A673 (cell line): Measurements from ENCODE around the gene ZNF397. TPM values are rescaled to one million over a fixed set of nuclear protein-coding genes. Genes with fewer than 3 reads are reported as not detected.
"Not testable (repeated sequence)": the region's sequence is repeated elsewhere in the genome, so short reads cannot be mapped to it uniquely, and the experiment has no call there.

Experiments used
- BruUV-seq: library from RNA; stranded (reverse); fragments of 400-500 nt; replicated peaks from 2 replicates; lab custom pipeline; 2021; lab: Mats Ljungman, UMichigan
- CTCF ChIA-PET: fragments of 300-600 bp; sonication (Branson Sonifier 250); formaldehyde crosslinking; loops from one replicate; lab custom pipeline; 2022; ENCODE audit warnings: antibody characterized with exemption; lab: Charles Lee
- POLR2A ChIA-PET: fragments of 300-600 bp; sonication (Branson Sonifier 250); formaldehyde crosslinking; loops from one replicate; lab custom pipeline; 2022; ENCODE audit warnings: antibody characterized with exemption; ENCODE audit not compliant: low non-redundant PET; lab: Charles Lee
- DNase-seq: peaks from one replicate; pipeline ENCODE4 v3.0.0-alpha.2; 2015; ENCODE audit warnings: low spot score
- H3K27ac ChIP-seq: fragments of 200-600 bp; sonication (generic); 2 replicates; pipeline ENCODE4 v1.5.1; 2016; ENCODE audit warnings: mixed run types, low read depth, mild to moderate bottlenecking, mixed read lengths, antibody characterized with exemption, low read length; ENCODE audit not compliant: poor library complexity, severe bottlenecking
- H3K27me3 ChIP-seq: fragments of 200-600 bp; sonication (generic); replicated peaks from 2 replicates; pipeline ENCODE4 v1.6.1; 2017; ENCODE audit warnings: mixed run types, low read depth, mild to moderate bottlenecking, mixed read lengths, antibody characterized with exemption, low read length; ENCODE audit not compliant: insufficient read depth, poor library complexity
- H3K36me3 ChIP-seq: fragments of 200-600 bp; sonication (generic); 2 replicates; pipeline ENCODE4 v1.6.1; 2016; ENCODE audit warnings: mixed run types, mild to moderate bottlenecking, mixed read lengths, antibody characterized with exemption, low read length; ENCODE audit not compliant: insufficient read depth, poor library complexity, severe bottlenecking
- H3K4me1 ChIP-seq: fragments of 200-600 bp; sonication (generic); 2 replicates; pipeline ENCODE4 v1.6.1; 2017; ENCODE audit warnings: mixed run types, mild to moderate bottlenecking, mixed read lengths, antibody characterized with exemption, low read length; ENCODE audit not compliant: insufficient read depth, poor library complexity, severe bottlenecking
- H3K4me3 ChIP-seq: fragments of 200-600 bp; sonication (generic); 2 replicates; pipeline ENCODE4 v1.5.1; 2016; ENCODE audit warnings: low read depth, mixed run types, mild to moderate bottlenecking, mixed read lengths, low read length; ENCODE audit not compliant: poor library complexity, severe bottlenecking
- H3K9me3 ChIP-seq: fragments of 200-600 bp; sonication (generic); 2 replicates; pipeline ENCODE4 v1.6.1; 2016; ENCODE audit warnings: mixed run types, low read depth, mild to moderate bottlenecking, mixed read lengths, antibody characterized with exemption, low read length; ENCODE audit not compliant: poor library complexity, severe bottlenecking
- CTCF ChIP-seq: fragments of 300-800, 200-600 bp; sonication (generic); conservative IDR thresholded peaks from 2 replicates; pipeline ENCODE4 v1.5.1; 2017; ENCODE audit warnings: low read depth, mild to moderate bottlenecking, antibody characterized with exemption, low read length, moderate library complexity, mixed read lengths
- EZH2 ChIP-seq: fragments of 200-600 bp; sonication (generic); IDR thresholded peaks from 2 replicates; pipeline ENCODE4 v1.6.1; 2017; ENCODE audit warnings: borderline replicate concordance, low read depth, mild to moderate bottlenecking, mixed read lengths, antibody characterized with exemption, low read length; ENCODE audit not compliant: poor library complexity, severe bottlenecking
- intact Hi-C: fragments of 100-400 bp; cut with micrococcal nuclease; formaldehyde crosslinking; loops from one replicate; pipeline ENCODE4 v1.10.0; 2022; ENCODE audit not compliant: unreplicated experiment
- total RNA-seq: library from RNA; stranded (reverse); gene quantifications from 2 replicates; pipeline ENCODE4 v1.2.3, GENCODE V29; 2021

The ZNF397 gene
- total RNA-seq, 1 experiment from 2014 or later: 34.5 TPM

GRCh38 chr18:35203067-35203466 lies 37.8 kb upstream of the ZNF397 start:
- TF ChIP-seq EZH2 (no peak), CTCF (no peak)
- Histone ChIP-seq H3K9me3 (peaks cover 4% of the 10 kb centered on the region), H3K4me1 (no peaks in the 10 kb centered on the region), H3K27me3 (no peaks in the 10 kb centered on the region), H3K4me3 (no peak overlapping the region), H3K27ac (no peak overlapping the region), H3K36me3 (no peaks in the 10 kb centered on the region)
- CTCF ChIA-PET: no interaction called here
- BruUV-seq: no TSS peak
- intact Hi-C loops: no loop called here
- POLR2A ChIA-PET: no interaction called here
- DNase-seq: no peak

- ChIA-PET CTCF (no interaction called here), POLR2A (no interaction called here)
- no peak for DNase-seq
- intact Hi-C loops: no loop called here
- BruUV-seq: no TSS peak
- Histone ChIP-seq H3K4me1 (no peaks in the 10 kb centered on the region), H3K9me3 (peaks cover 4% of the 10 kb centered on the region), H3K36me3 (no peaks in the 10 kb centered on the region), H3K27me3 (no peaks in the 10 kb centered on the region), H3K4me3 (no peak overlapping the region), H3K27ac (no peak overlapping the region)
- TF ChIP-seq CTCF: no peak
- no peak for TF ChIP-seq EZH2
These were observed 35.6 kb upstream of the ZNF397 start for GRCh38 chr18:35205199-35205712.

GRCh38 chr18:35205746-35206458 lies 34.9 kb upstream of the ZNF397 start:
- H3K27me3 ChIP-seq, BruUV-seq, POLR2A ChIA-PET, CTCF ChIA-PET, DNase-seq, H3K4me1 ChIP-seq, H3K27ac ChIP-seq, H3K4me3 ChIP-seq, H3K9me3 ChIP-seq, intact Hi-C loops, H3K36me3 ChIP-seq: not testable (repeated sequence)

GRCh38 chr18:35215026-35215425 lies 25.8 kb upstream of the ZNF397 start:
- no peak overlapping the region for H3K4me3 ChIP-seq
- H3K4me1 ChIP-seq: no peaks in the 10 kb centered on the region
- no peak for DNase-seq
- POLR2A ChIA-PET: no interaction called here
- CTCF ChIA-PET: no interaction called here
- no TSS peak for BruUV-seq
- no peak for TF ChIP-seq CTCF
- no peak for TF ChIP-seq EZH2
- H3K27ac ChIP-seq: no peak overlapping the region
- H3K36me3 ChIP-seq: no peaks in the 10 kb centered on the region
- H3K9me3 ChIP-seq: no peaks in the 10 kb centered on the region
- intact Hi-C loops: no loop called here
- no peaks in the 10 kb centered on the region for H3K27me3 ChIP-seq

GRCh38 chr18:35216611-35217010 lies 24.2 kb upstream of the ZNF397 start:
- H3K4me3 ChIP-seq, H3K4me1 ChIP-seq, CTCF ChIA-PET, BruUV-seq, intact Hi-C loops, H3K27me3 ChIP-seq, H3K9me3 ChIP-seq, H3K27ac ChIP-seq, DNase-seq, POLR2A ChIA-PET, H3K36me3 ChIP-seq: not testable (repeated sequence)
